Stomach (tissue), 4 donors: ENCODE results near the gene LCN10.

Experiments
- POLR2A ChIP-seq, 4 donors: fragments of 450-650 bp; IDR thresholded peaks; one replicate each; pipeline ENCODE4 v1.6.1; 2016; ENCODE audit warnings: antibody characterized with exemption in 4 of 4, control low read depth in 2 of 4, mild to moderate bottlenecking in 1 of 4, moderate library complexity in 1 of 4
- TF ChIP-seq, protein P1 (sequence below), 7 experiments: fragments of 450-650 bp in 4 of 7; fragments of 200-600 bp in 3 of 7; sonication (generic) in 3 of 7; IDR thresholded peaks; one replicate each; pipeline ENCODE4 v1.5.1; 2016 to 2019; ENCODE audit warnings: antibody characterized with exemption in 7 of 7, control low read depth in 2 of 7, mild to moderate bottlenecking in 1 of 7

DNA sequence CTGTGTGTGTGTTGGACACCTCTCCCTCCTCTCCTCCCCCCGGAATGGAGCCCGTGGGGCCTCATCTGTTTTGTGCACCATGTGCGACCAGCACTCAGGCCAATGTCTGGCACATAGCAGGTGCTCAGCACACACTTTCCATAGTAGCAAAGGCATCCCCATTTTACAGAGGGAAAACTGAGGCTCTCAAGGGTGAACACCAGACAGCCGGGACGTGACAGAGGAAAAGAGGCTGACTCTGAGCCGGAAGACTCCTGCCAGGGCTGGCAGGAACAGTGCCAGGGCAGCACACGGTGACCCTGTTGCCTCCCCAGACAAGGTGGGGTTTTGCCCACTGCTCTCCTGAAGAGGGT is 53.7 kb downstream of the LCN10 start:
- TF ChIP-seq, protein P1, sequence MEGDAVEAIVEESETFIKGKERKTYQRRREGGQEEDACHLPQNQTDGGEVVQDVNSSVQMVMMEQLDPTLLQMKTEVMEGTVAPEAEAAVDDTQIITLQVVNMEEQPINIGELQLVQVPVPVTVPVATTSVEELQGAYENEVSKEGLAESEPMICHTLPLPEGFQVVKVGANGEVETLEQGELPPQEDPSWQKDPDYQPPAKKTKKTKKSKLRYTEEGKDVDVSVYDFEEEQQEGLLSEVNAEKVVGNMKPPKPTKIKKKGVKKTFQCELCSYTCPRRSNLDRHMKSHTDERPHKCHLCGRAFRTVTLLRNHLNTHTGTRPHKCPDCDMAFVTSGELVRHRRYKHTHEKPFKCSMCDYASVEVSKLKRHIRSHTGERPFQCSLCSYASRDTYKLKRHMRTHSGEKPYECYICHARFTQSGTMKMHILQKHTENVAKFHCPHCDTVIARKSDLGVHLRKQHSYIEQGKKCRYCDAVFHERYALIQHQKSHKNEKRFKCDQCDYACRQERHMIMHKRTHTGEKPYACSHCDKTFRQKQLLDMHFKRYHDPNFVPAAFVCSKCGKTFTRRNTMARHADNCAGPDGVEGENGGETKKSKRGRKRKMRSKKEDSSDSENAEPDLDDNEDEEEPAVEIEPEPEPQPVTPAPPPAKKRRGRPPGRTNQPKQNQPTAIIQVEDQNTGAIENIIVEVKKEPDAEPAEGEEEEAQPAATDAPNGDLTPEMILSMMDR (IDR thresholded peaks at IDR 0.05), result no peak
- no peak for TF ChIP-seq POLR2A (IDR thresholded peaks at IDR 0.05)
